Kidney epithelial cell (primary cell): ENCODE data around the gene ATPAF2. TPM values are rescaled to one million over a fixed set of nuclear protein-coding genes. Genes with fewer than 3 reads are reported as not detected.

Experiments used
- DNase-seq: peaks from one replicate; pipeline ENCODE4 v3.0.0-alpha.2; 2010; ENCODE audit warnings: low read depth
- H3K27me3 ChIP-seq: 2 replicates; pipeline ENCODE4 v1.6.0; 2011; ENCODE audit warnings: low read length; ENCODE audit not compliant: control insufficient read depth, insufficient read depth
- H3K36me3 ChIP-seq: 2 replicates; pipeline ENCODE4 v1.5.1; 2011; ENCODE audit warnings: low read length; ENCODE audit not compliant: control insufficient read depth, insufficient read depth
- H3K4me3 ChIP-seq: 2 replicates; pipeline ENCODE4 v1.5.1; 2011; ENCODE audit warnings: low read depth, mild to moderate bottlenecking, control low read depth, low read length
- total RNA-seq: library from RNA; depleted of rRNA; stranded (reverse); fragments of >200 nt; gene quantifications from 2 replicates; pipeline ENCODE4 v1.2.3, GENCODE V29; 2015
- TF ChIP-seq, protein P1 (sequence below): IDR thresholded peaks from 2 replicates; pipeline ENCODE4 v1.5.1; 2011; ENCODE audit warnings: mild to moderate bottlenecking, moderate library complexity, low read length, control low read depth, inconsistent platforms; ENCODE audit not compliant: insufficient read depth, poor library complexity, severe bottlenecking

ATPAF2 gene
- total RNA-seq, 1 donor from 2014 or later = 32.3 TPM

- no peak overlapping the region for H3K4me3 ChIP-seq
- DNase-seq = no peak
- no peaks in the 10 kb centered on the region for H3K27me3 ChIP-seq
- H3K36me3 ChIP-seq = no peaks in the 10 kb centered on the region
- TF ChIP-seq, protein P1, sequence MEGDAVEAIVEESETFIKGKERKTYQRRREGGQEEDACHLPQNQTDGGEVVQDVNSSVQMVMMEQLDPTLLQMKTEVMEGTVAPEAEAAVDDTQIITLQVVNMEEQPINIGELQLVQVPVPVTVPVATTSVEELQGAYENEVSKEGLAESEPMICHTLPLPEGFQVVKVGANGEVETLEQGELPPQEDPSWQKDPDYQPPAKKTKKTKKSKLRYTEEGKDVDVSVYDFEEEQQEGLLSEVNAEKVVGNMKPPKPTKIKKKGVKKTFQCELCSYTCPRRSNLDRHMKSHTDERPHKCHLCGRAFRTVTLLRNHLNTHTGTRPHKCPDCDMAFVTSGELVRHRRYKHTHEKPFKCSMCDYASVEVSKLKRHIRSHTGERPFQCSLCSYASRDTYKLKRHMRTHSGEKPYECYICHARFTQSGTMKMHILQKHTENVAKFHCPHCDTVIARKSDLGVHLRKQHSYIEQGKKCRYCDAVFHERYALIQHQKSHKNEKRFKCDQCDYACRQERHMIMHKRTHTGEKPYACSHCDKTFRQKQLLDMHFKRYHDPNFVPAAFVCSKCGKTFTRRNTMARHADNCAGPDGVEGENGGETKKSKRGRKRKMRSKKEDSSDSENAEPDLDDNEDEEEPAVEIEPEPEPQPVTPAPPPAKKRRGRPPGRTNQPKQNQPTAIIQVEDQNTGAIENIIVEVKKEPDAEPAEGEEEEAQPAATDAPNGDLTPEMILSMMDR = no peak
Observed at GRCh38 chr17:18074566-18075272, 35.8 kb upstream of the ATPAF2 start.

- DNase-seq = no peak
- Histone ChIP-seq H3K36me3 (no peaks in the 10 kb centered on the region), H3K4me3 (no peak overlapping the region), H3K27me3 (no peaks in the 10 kb centered on the region)
- TF ChIP-seq, protein P1 = no peak
Observed at GRCh38 chr17:18071751-18072150, 32.8 kb upstream of the ATPAF2 start.

DNA sequence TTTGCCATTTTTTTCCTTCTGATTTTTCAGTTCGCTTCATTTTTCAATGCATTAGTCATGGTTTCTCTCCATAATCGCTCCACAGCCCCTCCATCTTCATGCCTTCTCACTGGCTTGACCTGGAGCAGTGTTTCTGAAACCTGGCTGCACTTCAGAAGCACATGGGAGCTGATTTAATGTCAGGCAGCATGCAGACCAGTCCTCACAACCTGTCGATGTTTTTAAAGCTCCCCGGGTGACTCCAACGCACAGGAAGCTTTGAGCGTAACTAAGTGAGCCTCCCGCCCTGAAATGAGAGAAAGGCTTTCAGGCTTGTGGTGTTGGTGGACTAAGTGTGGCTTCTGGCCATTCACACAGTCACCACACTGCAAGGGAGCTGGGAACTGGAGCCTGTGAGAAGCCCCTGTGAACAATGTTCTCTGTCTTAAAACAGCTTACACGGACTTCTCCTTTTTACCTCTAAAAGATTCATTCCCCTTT lies 31.9 kb upstream of the ATPAF2 start:
- Histone ChIP-seq H3K4me3 (no peak overlapping the region), H3K27me3 (no peaks in the 10 kb centered on the region), H3K36me3 (no peaks in the 10 kb centered on the region)
- DNase-seq = peak; percentile 16
- TF ChIP-seq, protein P1 = no peak

DNA sequence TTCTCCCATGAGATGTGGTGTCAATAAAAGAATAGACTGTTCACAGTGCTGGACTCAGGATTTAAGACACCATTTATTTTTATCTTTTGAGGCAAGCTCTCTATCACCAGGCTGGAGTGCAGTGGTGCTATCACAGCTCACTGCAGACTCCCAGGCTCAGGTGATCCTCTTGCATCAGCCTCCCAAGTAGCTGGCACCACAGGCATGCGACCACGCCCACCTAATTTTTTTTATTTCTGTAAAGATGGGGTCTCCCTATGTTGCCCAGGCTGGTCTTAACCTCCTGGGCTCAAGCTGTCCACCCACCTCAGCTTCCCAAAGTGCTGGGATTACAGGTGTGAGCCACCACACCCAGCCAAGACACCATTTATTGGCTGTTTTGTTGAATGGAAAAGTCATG lies 30.1 kb upstream of the ATPAF2 start:
- H3K36me3 ChIP-seq = no peaks in the 10 kb centered on the region
- H3K27me3 ChIP-seq = no peaks in the 10 kb centered on the region
- TF ChIP-seq, protein P1 = no peak
- H3K4me3 ChIP-seq = no peak overlapping the region
- DNase-seq = no peak

DNA sequence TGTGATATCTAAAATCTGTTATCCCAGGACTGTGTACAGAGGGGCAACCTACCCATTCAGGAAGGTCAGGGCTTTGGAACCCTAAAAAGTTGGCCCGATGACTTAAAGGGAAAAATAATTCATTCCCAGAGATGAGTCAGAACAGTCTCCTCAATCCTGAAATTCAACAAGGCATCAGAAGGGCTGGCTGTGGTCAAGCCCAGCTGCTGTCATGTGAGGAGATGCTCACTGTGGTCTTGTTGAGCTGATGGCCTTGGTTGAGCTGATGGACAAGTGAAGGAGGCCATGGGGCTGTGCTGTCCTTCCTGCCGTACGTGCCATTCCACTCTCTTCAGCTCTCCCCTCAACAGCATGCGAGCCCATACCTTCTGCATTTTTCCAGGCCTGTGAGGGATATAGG lies 27.9 kb upstream of the ATPAF2 start:
- Histone ChIP-seq H3K4me3 (no peak overlapping the region), H3K27me3 (no peaks in the 10 kb centered on the region), H3K36me3 (no peaks in the 10 kb centered on the region)
- TF ChIP-seq, protein P1 = no peak
- DNase-seq = no peak

GRCh38 chr17:18065546-18065945 lies 26.6 kb upstream of the ATPAF2 start:
- Histone ChIP-seq H3K27me3 (no peaks in the 10 kb centered on the region), H3K36me3 (no peaks in the 10 kb centered on the region), H3K4me3 (no peak overlapping the region)
- TF ChIP-seq, protein P1 = no peak
- DNase-seq = no peak
